ENCODE data around the gene ARVCF.

ARVCF gene

GRCh38 chr22:19973551-19974267 is 42.9 kb downstream of the ARVCF start:
- Histone ChIP-seq H3K36me3 (ENCODE audit: control insufficient read depth, insufficient read depth, low read length) (peaks cover 44% of the 10 kb centered on the region), H3K27me3 (ENCODE audit: control insufficient read depth, insufficient read depth, low read length) (no peaks in the 10 kb centered on the region), H3K27ac (ENCODE audit: low read depth, low read length) (no peak overlapping the region), H3K9me3 (ENCODE audit: control insufficient read depth, insufficient read depth, low read length) (no peaks in the 10 kb centered on the region), H3K4me1 (ENCODE audit: control insufficient read depth, insufficient read depth, low read length) (peaks cover 11% of the 10 kb centered on the region), H3K4me3 (ENCODE audit: low read depth, low read length) (no peak overlapping the region), H3K9ac (ENCODE audit: low read depth, low read length) (no peak overlapping the region)

- no peak overlapping the region for H3K4me3 ChIP-seq (ENCODE audit: low read depth, low read length)
- peaks cover 11% of the 10 kb centered on the region for H3K4me1 ChIP-seq (ENCODE audit: control insufficient read depth, insufficient read depth, low read length)
- H3K9me3 ChIP-seq (ENCODE audit: control insufficient read depth, insufficient read depth, low read length), result no peaks in the 10 kb centered on the region
- no peak overlapping the region for H3K9ac ChIP-seq (ENCODE audit: low read depth, low read length)
- H3K27me3 ChIP-seq (ENCODE audit: control insufficient read depth, insufficient read depth, low read length), result no peaks in the 10 kb centered on the region
- no peak overlapping the region for H3K27ac ChIP-seq (ENCODE audit: low read depth, low read length)
- H3K36me3 ChIP-seq (ENCODE audit: control insufficient read depth, insufficient read depth, low read length), result peaks cover 43% of the 10 kb centered on the region
These were observed 43.7 kb downstream of the ARVCF start for GRCh38 chr22:19972652-19973550.

- H3K27ac ChIP-seq (ENCODE audit: low read depth, low read length), result no peak overlapping the region
- no peaks in the 10 kb centered on the region for H3K9me3 ChIP-seq (ENCODE audit: control insufficient read depth, insufficient read depth, low read length)
- no peak overlapping the region for H3K4me3 ChIP-seq (ENCODE audit: low read depth, low read length)
- no peak overlapping the region for H3K9ac ChIP-seq (ENCODE audit: low read depth, low read length)
- H3K27me3 ChIP-seq (ENCODE audit: control insufficient read depth, insufficient read depth, low read length), result no peaks in the 10 kb centered on the region
- H3K4me1 ChIP-seq (ENCODE audit: control insufficient read depth, insufficient read depth, low read length), result peaks cover 11% of the 10 kb centered on the region
- peaks cover 38% of the 10 kb centered on the region for H3K36me3 ChIP-seq (ENCODE audit: control insufficient read depth, insufficient read depth, low read length)
These were observed 44.4 kb downstream of the ARVCF start for GRCh38 chr22:19972251-19972650.

GRCh38 chr22:19971276-19972124 is 45.1 kb downstream of the ARVCF start:
- Histone ChIP-seq H3K9ac (ENCODE audit: low read depth, low read length) (no peak overlapping the region), H3K27me3 (ENCODE audit: control insufficient read depth, insufficient read depth, low read length) (no peaks in the 10 kb centered on the region), H3K4me1 (ENCODE audit: control insufficient read depth, insufficient read depth, low read length) (peaks cover 11% of the 10 kb centered on the region), H3K27ac (ENCODE audit: low read depth, low read length) (no peak overlapping the region), H3K9me3 (ENCODE audit: control insufficient read depth, insufficient read depth, low read length) (no peaks in the 10 kb centered on the region), H3K4me3 (ENCODE audit: low read depth, low read length) (no peak overlapping the region), H3K36me3 (ENCODE audit: control insufficient read depth, insufficient read depth, low read length) (peaks cover 38% of the 10 kb centered on the region)

GRCh38 chr22:19970479-19971275 is 45.9 kb downstream of the ARVCF start:
- H3K4me3 ChIP-seq (ENCODE audit: low read depth, low read length), result no peak overlapping the region
- peaks cover 38% of the 10 kb centered on the region for H3K36me3 ChIP-seq (ENCODE audit: control insufficient read depth, insufficient read depth, low read length)
- no peak overlapping the region for H3K9ac ChIP-seq (ENCODE audit: low read depth, low read length)

GRCh38 chr22:19970031-19970478 is 46.6 kb downstream of the ARVCF start:
- Histone ChIP-seq H3K27ac (ENCODE audit: low read depth, low read length) (no peak overlapping the region), H3K9ac (ENCODE audit: low read depth, low read length) (no peak overlapping the region), H3K4me1 (ENCODE audit: control insufficient read depth, insufficient read depth, low read length) (peaks cover 5% of the 10 kb centered on the region), H3K4me3 (ENCODE audit: low read depth, low read length) (no peak overlapping the region), H3K27me3 (ENCODE audit: control insufficient read depth, insufficient read depth, low read length) (no peaks in the 10 kb centered on the region), H3K36me3 (ENCODE audit: control insufficient read depth, insufficient read depth, low read length) (peaks cover 38% of the 10 kb centered on the region), H3K9me3 (ENCODE audit: control insufficient read depth, insufficient read depth, low read length) (no peaks in the 10 kb centered on the region)

More at GRCh38 chr22:19970479-19971275, 45.9 kb downstream of the ARVCF start:
- peaks cover 11% of the 10 kb centered on the region for H3K4me1 ChIP-seq (ENCODE audit: control insufficient read depth, insufficient read depth, low read length)
- no peak overlapping the region for H3K27ac ChIP-seq (ENCODE audit: low read depth, low read length)
- no peaks in the 10 kb centered on the region for H3K27me3 ChIP-seq (ENCODE audit: control insufficient read depth, insufficient read depth, low read length)
- H3K9me3 ChIP-seq (ENCODE audit: control insufficient read depth, insufficient read depth, low read length), result no peaks in the 10 kb centered on the region

GRCh38 chr22:19969141-19969928 is 47.3 kb downstream of the ARVCF start:
- Histone ChIP-seq H3K4me3 (ENCODE audit: low read depth, low read length) (no peak overlapping the region), H3K27ac (ENCODE audit: low read depth, low read length) (no peak overlapping the region), H3K9me3 (ENCODE audit: control insufficient read depth, insufficient read depth, low read length) (no peaks in the 10 kb centered on the region), H3K36me3 (ENCODE audit: control insufficient read depth, insufficient read depth, low read length) (peaks cover 38% of the 10 kb centered on the region), H3K4me1 (ENCODE audit: control insufficient read depth, insufficient read depth, low read length) (no peaks in the 10 kb centered on the region), H3K9ac (ENCODE audit: low read depth, low read length) (no peak overlapping the region), H3K27me3 (ENCODE audit: control insufficient read depth, insufficient read depth, low read length) (no peaks in the 10 kb centered on the region)

GRCh38 chr22:19968450-19968891 is 48.2 kb downstream of the ARVCF start:
- Histone ChIP-seq H3K9me3 (ENCODE audit: control insufficient read depth, insufficient read depth, low read length) (no peaks in the 10 kb centered on the region), H3K9ac (ENCODE audit: low read depth, low read length) (no peak overlapping the region), H3K4me1 (ENCODE audit: control insufficient read depth, insufficient read depth, low read length) (no peaks in the 10 kb centered on the region), H3K27me3 (ENCODE audit: control insufficient read depth, insufficient read depth, low read length) (no peaks in the 10 kb centered on the region), H3K27ac (ENCODE audit: low read depth, low read length) (no peak overlapping the region), H3K4me3 (ENCODE audit: low read depth, low read length) (no peak overlapping the region), H3K36me3 (ENCODE audit: control insufficient read depth, insufficient read depth, low read length) (peaks cover 34% of the 10 kb centered on the region)

- Histone ChIP-seq H3K4me3 (ENCODE audit: low read depth, low read length) (no peak overlapping the region), H3K36me3 (ENCODE audit: control insufficient read depth, insufficient read depth, low read length) (peaks cover 29% of the 10 kb centered on the region), H3K4me1 (ENCODE audit: control insufficient read depth, insufficient read depth, low read length) (peaks cover 3% of the 10 kb centered on the region; the same call in 1 of the 2 replicates), H3K9ac (ENCODE audit: low read depth, low read length) (no peak overlapping the region), H3K9me3 (ENCODE audit: control insufficient read depth, insufficient read depth, low read length) (no peaks in the 10 kb centered on the region), H3K27ac (ENCODE audit: low read depth, low read length) (no peak overlapping the region), H3K27me3 (ENCODE audit: control insufficient read depth, insufficient read depth, low read length) (no peaks in the 10 kb centered on the region)
These were observed 48.7 kb downstream of the ARVCF start for GRCh38 chr22:19967850-19968449.

Measured in HUES48 (cell line).